AG09309 (cell line): ENCODE measurements around the gene SLIT3.
"Not testable (repeated sequence)": the region's sequence is repeated elsewhere in the genome, so short reads cannot be mapped to it uniquely, and the experiment has no call there.

ENCODE experiments used
- DNase-seq: peaks from one replicate; pipeline ENCODE4 v3.0.0-alpha.2; 2010; ENCODE audit warnings: low read depth
- H3K4me3 ChIP-seq: 2 replicates; pipeline ENCODE4 v1.5.1; 2011; ENCODE audit warnings: mild to moderate bottlenecking, low read depth, low read length, moderate library complexity; ENCODE audit not compliant: control insufficient read depth
- TF ChIP-seq, protein P1 (sequence below): IDR thresholded peaks from 2 replicates; pipeline ENCODE4 v1.5.1; 2011; ENCODE audit warnings: mild to moderate bottlenecking, low read depth, low read length, inconsistent platforms; ENCODE audit not compliant: insufficient read depth, control insufficient read depth; ENCODE audit errors: missing control alignments

SLIT3 gene

GRCh38 chr5:168648016-168648415 lies 652.9 kb downstream of the SLIT3 start:
- no peak for DNase-seq
- TF ChIP-seq, protein P1, sequence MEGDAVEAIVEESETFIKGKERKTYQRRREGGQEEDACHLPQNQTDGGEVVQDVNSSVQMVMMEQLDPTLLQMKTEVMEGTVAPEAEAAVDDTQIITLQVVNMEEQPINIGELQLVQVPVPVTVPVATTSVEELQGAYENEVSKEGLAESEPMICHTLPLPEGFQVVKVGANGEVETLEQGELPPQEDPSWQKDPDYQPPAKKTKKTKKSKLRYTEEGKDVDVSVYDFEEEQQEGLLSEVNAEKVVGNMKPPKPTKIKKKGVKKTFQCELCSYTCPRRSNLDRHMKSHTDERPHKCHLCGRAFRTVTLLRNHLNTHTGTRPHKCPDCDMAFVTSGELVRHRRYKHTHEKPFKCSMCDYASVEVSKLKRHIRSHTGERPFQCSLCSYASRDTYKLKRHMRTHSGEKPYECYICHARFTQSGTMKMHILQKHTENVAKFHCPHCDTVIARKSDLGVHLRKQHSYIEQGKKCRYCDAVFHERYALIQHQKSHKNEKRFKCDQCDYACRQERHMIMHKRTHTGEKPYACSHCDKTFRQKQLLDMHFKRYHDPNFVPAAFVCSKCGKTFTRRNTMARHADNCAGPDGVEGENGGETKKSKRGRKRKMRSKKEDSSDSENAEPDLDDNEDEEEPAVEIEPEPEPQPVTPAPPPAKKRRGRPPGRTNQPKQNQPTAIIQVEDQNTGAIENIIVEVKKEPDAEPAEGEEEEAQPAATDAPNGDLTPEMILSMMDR: no peak
- H3K4me3 ChIP-seq: no peak overlapping the region

GRCh38 chr5:168647083-168647482 lies 653.9 kb downstream of the SLIT3 start:
- DNase-seq: peak; percentile 43
- TF ChIP-seq, protein P1: no peak
- no peak overlapping the region for H3K4me3 ChIP-seq

DNA sequence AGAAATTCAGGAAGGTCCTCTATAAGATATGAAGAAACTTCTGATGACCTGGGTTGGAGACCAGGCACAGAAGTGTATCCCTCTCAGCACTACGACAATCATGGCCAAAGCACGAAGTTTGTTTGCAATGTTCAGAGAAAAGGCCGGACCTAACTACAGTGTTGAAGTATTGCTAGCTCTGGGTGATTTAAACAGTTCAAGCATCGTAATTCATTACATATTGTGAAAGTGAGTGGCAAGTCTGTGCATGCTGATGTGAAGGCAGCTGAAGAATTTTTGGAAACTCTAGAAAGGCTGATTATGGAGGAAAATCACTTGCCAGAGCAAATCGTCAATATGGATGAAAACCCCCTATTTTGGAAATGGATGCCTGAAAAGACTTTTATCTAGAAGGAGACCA lies 654.6 kb downstream of the SLIT3 start:
- DNase-seq: no peak
- H3K4me3 ChIP-seq: no peak overlapping the region
- TF ChIP-seq, protein P1: no peak

- no peak for DNase-seq
- TF ChIP-seq, protein P1: no peak
- H3K4me3 ChIP-seq: no peak overlapping the region
These were observed 655.7 kb downstream of the SLIT3 start for GRCh38 chr5:168645195-168645594.

GRCh38 chr5:168642019-168642418 lies 658.9 kb downstream of the SLIT3 start:
- TF ChIP-seq, protein P1: no peak
- DNase-seq: no peak
- no peak overlapping the region for H3K4me3 ChIP-seq

GRCh38 chr5:168638846-168639245 lies 662.1 kb downstream of the SLIT3 start:
- H3K4me3 ChIP-seq, DNase-seq: not testable (repeated sequence)

- TF ChIP-seq, protein P1: no peak
- no peak overlapping the region for H3K4me3 ChIP-seq
- no peak for DNase-seq
These were observed 663.1 kb downstream of the SLIT3 start for GRCh38 chr5:168637793-168638192.
